Endothelial cell of umbilical vein (primary cell): ENCODE measurements around the gene PIGQ. TPM values are rescaled to one million over a fixed set of nuclear protein-coding genes. Genes with fewer than 3 reads are reported as not detected.

Source experiments
- BruUV-seq: library from RNA; stranded (reverse); fragments of 400-500 nt; replicated peaks from 2 replicates; lab custom pipeline; 2021; lab: Mats Ljungman, UMichigan
- CTCF ChIA-PET: fragments of 300-600, 350-600 bp; sonication (Branson Sonifier 250); formaldehyde crosslinking; loops from one replicate; lab custom pipeline; 2021; ENCODE audit warnings: antibody characterized with exemption, inconsistent platforms; lab: Charles Lee
- POLR2A ChIA-PET: fragments of 300-600, 350-600 bp; sonication (Branson Sonifier 250); formaldehyde crosslinking; loops from one replicate; lab custom pipeline; 2021; ENCODE audit warnings: antibody characterized with exemption, inconsistent platforms; lab: Charles Lee
- DNase-seq: peaks from one replicate; pipeline ENCODE4 v3.0.0-alpha.2; 2011; ENCODE audit warnings: low read depth, low spot score
- FAIRE-seq: peaks from 2 replicates; lab custom pipeline; 2011; peaks lifted over from hg19 to GRCh38; lab: Jason Lieb, UNC
- H2AFZ ChIP-seq: 2 replicates; pipeline ENCODE4 v1.6.0; 2012; ENCODE audit warnings: low read depth, low read length, control low read depth, inconsistent platforms
- H3K27ac ChIP-seq: 2 replicates; pipeline ENCODE4 v1.5.1; 2011; ENCODE audit warnings: low read depth, mild to moderate bottlenecking, control low read depth, low read length, moderate library complexity; ENCODE audit not compliant: insufficient read depth
- H3K27me3 ChIP-seq, 2 experiments: 2 replicates each; pipeline versions ENCODE4 v1.6.0 to v1.6.1; 2011; ENCODE audit warnings: low read length in 2 of 2, mixed read lengths in 1 of 2; ENCODE audit not compliant: control insufficient read depth in 2 of 2, insufficient read depth in 2 of 2
- H3K36me3 ChIP-seq, 2 experiments: 2 replicates in 1 of 2; 3 replicates in 1 of 2; pipeline ENCODE4 v1.5.1; 2011; ENCODE audit warnings: low read length in 2 of 2, mild to moderate bottlenecking in 1 of 2, moderate library complexity in 1 of 2; ENCODE audit not compliant: control insufficient read depth in 2 of 2, insufficient read depth in 2 of 2; ENCODE audit errors: extremely low read depth in 1 of 2
- H3K4me1 ChIP-seq: 3 replicates; pipeline ENCODE4 v1.5.1; 2011; ENCODE audit warnings: mild to moderate bottlenecking, low read length; ENCODE audit not compliant: control insufficient read depth, insufficient read depth; ENCODE audit errors: extremely low read depth
- H3K4me2 ChIP-seq: 2 replicates; pipeline ENCODE4 v1.6.1; 2011; ENCODE audit warnings: low read length, control low read depth, mixed read lengths; ENCODE audit not compliant: insufficient read depth
- H3K4me3 ChIP-seq, 3 experiments: fragments of 200-600 bp in 1 of 3; sonication (generic), shearing (Covaris generic) in 1 of 3; replicated peaks in 1 of 3; 2 replicates each; pipeline ENCODE4 v1.5.1; 2011 to 2016; ENCODE audit warnings: control low read depth in 3 of 3, low read length in 3 of 3, mild to moderate bottlenecking in 2 of 3, inconsistent platforms in 1 of 3, low read depth in 1 of 3, moderate library complexity in 1 of 3; ENCODE audit not compliant: insufficient read depth in 1 of 3
- H3K79me2 ChIP-seq: 2 replicates; pipeline ENCODE4 v1.6.0; 2012; ENCODE audit warnings: low read length, inconsistent platforms; ENCODE audit not compliant: control insufficient read depth, insufficient read depth
- H3K9ac ChIP-seq: replicated peaks from 2 replicates; pipeline ENCODE3; 2011; ENCODE audit warnings: low read length, control low read depth; ENCODE audit not compliant: insufficient read depth; ENCODE audit errors: extremely low read depth
- H3K9me1 ChIP-seq: replicated peaks from 3 replicates; pipeline ENCODE4 v1.6.0; 2011; ENCODE audit warnings: mild to moderate bottlenecking, low read length; ENCODE audit not compliant: control insufficient read depth, insufficient read depth; ENCODE audit errors: extremely low read depth
- H3K9me3 ChIP-seq: replicated peaks from 2 replicates; pipeline ENCODE4 v1.5.1; 2012; ENCODE audit warnings: low read length, inconsistent platforms; ENCODE audit not compliant: control insufficient read depth, insufficient read depth
- H4K20me1 ChIP-seq: replicated peaks from 2 replicates; pipeline ENCODE3; 2011; ENCODE audit warnings: mild to moderate bottlenecking, low read length; ENCODE audit not compliant: control insufficient read depth, insufficient read depth; ENCODE audit errors: extremely low read depth
- CTCF ChIP-seq, 2 donors: IDR thresholded peaks; 1 replicate in 1 of 2; 2 replicates in 1 of 2; pipeline ENCODE4 v1.5.1; 2011; ENCODE audit warnings: low read length in 2 of 2, mild to moderate bottlenecking in 2 of 2, moderate library complexity in 2 of 2, control low read depth in 1 of 2, inconsistent platforms in 1 of 2, low read depth in 1 of 2; ENCODE audit not compliant: insufficient read depth in 1 of 2; ENCODE audit errors: extremely low read depth in 1 of 2
- EZH2 ChIP-seq: IDR thresholded peaks from 2 replicates; pipeline ENCODE4 v1.6.1; 2012; ENCODE audit warnings: borderline replicate concordance, low read depth, mild to moderate bottlenecking, moderate library complexity, low read length, inconsistent platforms; ENCODE audit not compliant: severe bottlenecking
- FOS ChIP-seq: IDR thresholded peaks from 2 replicates; pipeline ENCODE4 v1.6.1; 2011; ENCODE audit warnings: mild to moderate bottlenecking, low read length, moderate library complexity, borderline replicate concordance; ENCODE audit not compliant: insufficient read depth
- GATA2 ChIP-seq: IDR thresholded peaks from 2 replicates; pipeline ENCODE4 v1.7.0; 2011; ENCODE audit warnings: low read depth, mild to moderate bottlenecking, moderate library complexity, mixed read lengths, low read length; ENCODE audit not compliant: insufficient read length, insufficient read depth
- JUN ChIP-seq: IDR thresholded peaks from 2 replicates; pipeline ENCODE4 v1.6.1; 2011; ENCODE audit warnings: borderline replicate concordance, low read depth; ENCODE audit not compliant: insufficient read length, insufficient read depth
- MAX ChIP-seq: IDR thresholded peaks from 2 replicates; pipeline ENCODE4 v1.6.1; 2011; ENCODE audit not compliant: insufficient read depth, insufficient read length
- MYC ChIP-seq: IDR thresholded peaks from one replicate; pipeline ENCODE4 v1.6.1; 2011; ENCODE audit warnings: mild to moderate bottlenecking, low read depth, low read length
- POLR2A ChIP-seq: IDR thresholded peaks from 2 replicates; pipeline ENCODE4 v1.6.1; 2012; ENCODE audit warnings: low read depth, mild to moderate bottlenecking, control low read depth, low read length
- POLR2AphosphoS5 ChIP-seq: IDR thresholded peaks from 2 replicates; pipeline ENCODE4 v1.6.1; 2012; ENCODE audit warnings: low read depth, mild to moderate bottlenecking, control low read depth, low read length, moderate library complexity; ENCODE audit not compliant: insufficient read depth
- dilution Hi-C: fragments of 300-500 bp; cut with MboI; formaldehyde crosslinking; loops from one replicate; pipeline ENCODE4 v1.15.0; 2019; ENCODE audit warnings: low sequenced_read_pairs; ENCODE audit not compliant: extremely low pct_ligation_motif_present
- intact Hi-C: fragments of 100-400 bp; cut with micrococcal nuclease; formaldehyde crosslinking; loops from one replicate; pipeline ENCODE4 v1.10.0; 2022
- polyA plus RNA-seq, 4 experiments: library from polyadenylated mRNA; depleted of rRNA in 3 of 4; stranded (reverse) in 3 of 4; unstranded in 1 of 4; fragments of >200 nt; gene quantifications; 2 replicates each; pipeline versions ENCODE4 v1.2.1 to v1.2.3, GENCODE V29; 2011 to 2012; ENCODE audit warnings: missing spikeins in 1 of 4
- total RNA-seq: library from RNA; stranded (reverse); gene quantifications from 2 replicates; pipeline ENCODE4 v1.2.3, GENCODE V29; 2021

Gene PIGQ
- total and polyA plus RNA-seq, 2 donors (not counting 3 experiments of a cell fraction or from before 2014, with no cell fraction given), result 66.9 to 67.7 TPM

GRCh38 chr16:524274-525040, 45.3 kb upstream of the PIGQ start:
- H3K27me3 ChIP-seq, result no peaks in the 10 kb centered on the region
- ChIA-PET CTCF (no interaction called here), POLR2A (no interaction called here)
- no peaks in the 10 kb centered on the region for H3K9me3 ChIP-seq
- no peak overlapping the region for H3K9ac ChIP-seq
- H4K20me1 ChIP-seq, result no peaks in the 10 kb centered on the region
- H3K4me3 ChIP-seq, result no peak overlapping the region
- H3K9me1 ChIP-seq, result no peaks in the 10 kb centered on the region
- peaks cover 27% of the 10 kb centered on the region for H3K79me2 ChIP-seq
- no peak for FAIRE-seq
- DNase-seq, result no peak
- H2AFZ ChIP-seq, result no peak overlapping the region
- peak; percentile 25 for TF ChIP-seq POLR2A
- TF ChIP-seq EZH2, result no peak
- no peak overlapping the region for H3K4me2 ChIP-seq
- H3K4me1 ChIP-seq, result peaks cover 29% of the 10 kb centered on the region
- no TSS peak for BruUV-seq
- H3K36me3 ChIP-seq, result peaks cover 0 to 10% of the 10 kb centered on the region in 2 experiments
- dilution Hi-C loops (no loop called here), intact Hi-C loops (loop anchor here (5.0 kb wide), 1 partner anchor 43 kb away; the partner anchor contains the start of genes NHLRC4 and PIGQ)
- H3K27ac ChIP-seq, result no peak overlapping the region

GRCh38 chr16:525123-525519, 44.6 kb upstream of the PIGQ start:
- Histone ChIP-seq H3K79me2 (peaks cover 33% of the 10 kb centered on the region), H3K27ac (peak overlapping the region; percentile 90), H3K4me1 (peaks cover 35% of the 10 kb centered on the region), H3K4me3 (no peak overlapping the region), H3K9me1 (no peaks in the 10 kb centered on the region), H2AFZ (no peak overlapping the region), H3K9ac (no peak overlapping the region), H3K9me3 (no peaks in the 10 kb centered on the region), H3K36me3 (peaks cover 0 to 8% of the 10 kb centered on the region in 2 experiments), H3K4me2 (no peak overlapping the region), H4K20me1 (no peaks in the 10 kb centered on the region), H3K27me3 (no peaks in the 10 kb centered on the region)
- ChIA-PET CTCF (no interaction called here), POLR2A (no interaction called here)
- no peak for FAIRE-seq
- intact Hi-C loops, result loop anchor here (5.0 kb wide), 1 partner anchor 42 kb away; the partner anchor contains the start of genes NHLRC4 and PIGQ
- DNase-seq, result no peak
- TF ChIP-seq FOS, result no peak
- no peak for TF ChIP-seq JUN
- TF ChIP-seq CTCF (IDR thresholded peaks at IDR 0.05; ENCODE audit: extremely low read depth in 1 of 2, insufficient read depth in 1 of 2, low read depth in 1 of 2, low read length in 2 of 2), result no peak
- no peak for TF ChIP-seq GATA2
- TF ChIP-seq MYC, result no peak
- TF ChIP-seq EZH2, result no peak
- no peak for TF ChIP-seq POLR2AphosphoS5
- TF ChIP-seq POLR2A, result no peak
- TF ChIP-seq MAX, result no peak
- dilution Hi-C loops, result no loop called here
- BruUV-seq, result no TSS peak
